ENCODE measurements around the gene PDE6B. TPM values are rescaled to one million over a fixed set of nuclear protein-coding genes. Genes with fewer than 3 reads are reported as not detected.

The PDE6B gene
- total and polyA plus RNA-seq, 2 experiments from 2014 or later = 3.4 to 5.0 TPM

DNA sequence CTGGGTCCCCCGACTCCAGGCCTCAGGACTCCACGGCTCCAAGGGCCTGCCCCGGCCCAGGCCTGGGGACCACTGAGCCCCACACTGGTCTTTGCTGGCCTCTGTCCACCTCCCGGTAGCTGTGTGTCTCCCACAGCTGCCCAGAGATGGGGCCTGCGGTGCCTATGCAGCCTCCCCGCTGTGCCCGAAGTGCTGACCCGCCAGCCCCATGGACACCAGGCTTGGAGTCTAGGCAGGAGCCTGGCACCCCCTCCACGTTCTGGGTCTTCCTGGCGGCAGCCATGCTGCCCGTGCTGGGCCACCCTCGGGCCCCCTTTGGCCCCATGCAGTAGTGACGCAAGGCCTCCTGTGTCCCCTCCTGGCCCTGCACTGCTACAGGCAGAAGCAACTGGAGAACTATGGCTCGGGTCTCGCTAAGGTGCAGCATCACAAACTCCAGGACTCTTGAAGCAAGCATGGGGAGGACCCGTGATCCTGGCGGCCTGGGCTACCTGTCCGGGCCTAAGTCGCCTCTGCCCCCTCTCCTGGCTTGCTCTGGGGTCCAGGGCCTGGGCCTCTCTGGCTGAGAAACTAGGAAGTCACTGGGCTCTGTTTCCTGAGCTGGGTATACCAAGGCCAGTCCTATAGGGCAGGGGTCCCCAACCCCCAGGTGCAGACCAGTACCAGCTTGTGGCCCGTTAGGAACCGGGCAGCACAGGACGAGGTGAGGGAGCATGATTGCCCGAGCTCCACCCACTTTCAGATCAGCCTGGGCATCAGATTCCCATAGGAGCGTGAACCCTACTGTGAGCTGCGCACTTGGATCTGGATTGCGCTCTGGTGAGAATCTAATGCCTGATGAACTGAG lies 49.9 kb downstream of the PDE6B start:
- no peak for DNase-seq (ENCODE audit: low spot score)
- Histone ChIP-seq H3K4me2 (peak overlapping the region; percentile 91), H4K20me1 (replicated peaks; ENCODE audit: insufficient read depth) (no peaks in the 10 kb centered on the region; the same call in 1 of the 2 replicates), H3K27me3 (ENCODE audit: insufficient read depth) (no peaks in the 10 kb centered on the region), H3F3A (replicated peaks; ENCODE audit: low read depth) (peaks cover 13% of the 10 kb centered on the region), H3K4me1 (ENCODE audit: insufficient read depth) (peaks cover 6% of the 10 kb centered on the region), H3K36me3 (ENCODE audit: insufficient read depth) (peaks cover 20% of the 10 kb centered on the region), H2AFZ (no peak overlapping the region), H3K27ac (ENCODE audit: low read depth) (no peak overlapping the region), H3K9me2 (ENCODE audit: insufficient read depth) (no peaks in the 10 kb centered on the region), H3K79me2 (replicated peaks; ENCODE audit: insufficient read depth) (peaks cover 12% of the 10 kb centered on the region), H3K4me3 (peak overlapping the region; percentile 96)
- Mint-ChIP-seq H3K27ac (no peak overlapping the region), H3K36me3 (ENCODE audit: low read depth) (peaks cover 33% of the 10 kb centered on the region), H3K27me3 (ENCODE audit: insufficient read depth, low read depth, poor library complexity) (peaks cover 22% of the 10 kb centered on the region), H3K9me3 (peaks cover 3% of the 10 kb centered on the region; the same call in 1 of the 3 replicates), H3K4me1 (peaks cover 6% of the 10 kb centered on the region), H3K4me3 (peak overlapping the region; percentile 93)
- TF ChIP-seq, protein P1, sequence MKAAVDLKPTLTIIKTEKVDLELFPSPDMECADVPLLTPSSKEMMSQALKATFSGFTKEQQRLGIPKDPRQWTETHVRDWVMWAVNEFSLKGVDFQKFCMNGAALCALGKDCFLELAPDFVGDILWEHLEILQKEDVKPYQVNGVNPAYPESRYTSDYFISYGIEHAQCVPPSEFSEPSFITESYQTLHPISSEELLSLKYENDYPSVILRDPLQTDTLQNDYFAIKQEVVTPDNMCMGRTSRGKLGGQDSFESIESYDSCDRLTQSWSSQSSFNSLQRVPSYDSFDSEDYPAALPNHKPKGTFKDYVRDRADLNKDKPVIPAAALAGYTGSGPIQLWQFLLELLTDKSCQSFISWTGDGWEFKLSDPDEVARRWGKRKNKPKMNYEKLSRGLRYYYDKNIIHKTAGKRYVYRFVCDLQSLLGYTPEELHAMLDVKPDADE (IDR thresholded peaks at IDR 0.05) = no peak
- TF ChIP-seq ZNF331 (CRISPR knock-in tag; IDR thresholded peaks at IDR 0.05; ENCODE audit: low read depth) (no peak), POLR2AphosphoS5 (IDR thresholded peaks at IDR 0.05; ENCODE audit: low read depth) (no peak), ZNF114 (CRISPR knock-in tag; IDR thresholded peaks at IDR 0.05) (no peak), STAT1 (IDR thresholded peaks at IDR 0.05; ENCODE audit: unreplicated experiment) (no peak), JUNB (IDR thresholded peaks at IDR 0.05; ENCODE audit: unreplicated experiment) (no peak), NANOG (IDR thresholded peaks at IDR 0.05; ENCODE audit: borderline replicate concordance) (no peak), EZH2phosphoT487 (IDR thresholded peaks at IDR 0.05; ENCODE audit: unreplicated experiment) (no peak), EZH2 (IDR thresholded peaks at IDR 0.05; ENCODE audit: low read depth, unreplicated experiment) (no peak), CREB1 (CRISPR knock-in tag; IDR thresholded peaks at IDR 0.05; ENCODE audit: low read depth) (no peak)
- TF ChIP-seq, protein P2, sequence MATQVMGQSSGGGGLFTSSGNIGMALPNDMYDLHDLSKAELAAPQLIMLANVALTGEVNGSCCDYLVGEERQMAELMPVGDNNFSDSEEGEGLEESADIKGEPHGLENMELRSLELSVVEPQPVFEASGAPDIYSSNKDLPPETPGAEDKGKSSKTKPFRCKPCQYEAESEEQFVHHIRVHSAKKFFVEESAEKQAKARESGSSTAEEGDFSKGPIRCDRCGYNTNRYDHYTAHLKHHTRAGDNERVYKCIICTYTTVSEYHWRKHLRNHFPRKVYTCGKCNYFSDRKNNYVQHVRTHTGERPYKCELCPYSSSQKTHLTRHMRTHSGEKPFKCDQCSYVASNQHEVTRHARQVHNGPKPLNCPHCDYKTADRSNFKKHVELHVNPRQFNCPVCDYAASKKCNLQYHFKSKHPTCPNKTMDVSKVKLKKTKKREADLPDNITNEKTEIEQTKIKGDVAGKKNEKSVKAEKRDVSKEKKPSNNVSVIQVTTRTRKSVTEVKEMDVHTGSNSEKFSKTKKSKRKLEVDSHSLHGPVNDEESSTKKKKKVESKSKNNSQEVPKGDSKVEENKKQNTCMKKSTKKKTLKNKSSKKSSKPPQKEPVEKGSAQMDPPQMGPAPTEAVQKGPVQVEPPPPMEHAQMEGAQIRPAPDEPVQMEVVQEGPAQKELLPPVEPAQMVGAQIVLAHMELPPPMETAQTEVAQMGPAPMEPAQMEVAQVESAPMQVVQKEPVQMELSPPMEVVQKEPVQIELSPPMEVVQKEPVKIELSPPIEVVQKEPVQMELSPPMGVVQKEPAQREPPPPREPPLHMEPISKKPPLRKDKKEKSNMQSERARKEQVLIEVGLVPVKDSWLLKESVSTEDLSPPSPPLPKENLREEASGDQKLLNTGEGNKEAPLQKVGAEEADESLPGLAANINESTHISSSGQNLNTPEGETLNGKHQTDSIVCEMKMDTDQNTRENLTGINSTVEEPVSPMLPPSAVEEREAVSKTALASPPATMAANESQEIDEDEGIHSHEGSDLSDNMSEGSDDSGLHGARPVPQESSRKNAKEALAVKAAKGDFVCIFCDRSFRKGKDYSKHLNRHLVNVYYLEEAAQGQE (IDR thresholded peaks at IDR 0.05; ENCODE audit: unreplicated experiment) = no peak
- TF ChIP-seq, protein P3, sequence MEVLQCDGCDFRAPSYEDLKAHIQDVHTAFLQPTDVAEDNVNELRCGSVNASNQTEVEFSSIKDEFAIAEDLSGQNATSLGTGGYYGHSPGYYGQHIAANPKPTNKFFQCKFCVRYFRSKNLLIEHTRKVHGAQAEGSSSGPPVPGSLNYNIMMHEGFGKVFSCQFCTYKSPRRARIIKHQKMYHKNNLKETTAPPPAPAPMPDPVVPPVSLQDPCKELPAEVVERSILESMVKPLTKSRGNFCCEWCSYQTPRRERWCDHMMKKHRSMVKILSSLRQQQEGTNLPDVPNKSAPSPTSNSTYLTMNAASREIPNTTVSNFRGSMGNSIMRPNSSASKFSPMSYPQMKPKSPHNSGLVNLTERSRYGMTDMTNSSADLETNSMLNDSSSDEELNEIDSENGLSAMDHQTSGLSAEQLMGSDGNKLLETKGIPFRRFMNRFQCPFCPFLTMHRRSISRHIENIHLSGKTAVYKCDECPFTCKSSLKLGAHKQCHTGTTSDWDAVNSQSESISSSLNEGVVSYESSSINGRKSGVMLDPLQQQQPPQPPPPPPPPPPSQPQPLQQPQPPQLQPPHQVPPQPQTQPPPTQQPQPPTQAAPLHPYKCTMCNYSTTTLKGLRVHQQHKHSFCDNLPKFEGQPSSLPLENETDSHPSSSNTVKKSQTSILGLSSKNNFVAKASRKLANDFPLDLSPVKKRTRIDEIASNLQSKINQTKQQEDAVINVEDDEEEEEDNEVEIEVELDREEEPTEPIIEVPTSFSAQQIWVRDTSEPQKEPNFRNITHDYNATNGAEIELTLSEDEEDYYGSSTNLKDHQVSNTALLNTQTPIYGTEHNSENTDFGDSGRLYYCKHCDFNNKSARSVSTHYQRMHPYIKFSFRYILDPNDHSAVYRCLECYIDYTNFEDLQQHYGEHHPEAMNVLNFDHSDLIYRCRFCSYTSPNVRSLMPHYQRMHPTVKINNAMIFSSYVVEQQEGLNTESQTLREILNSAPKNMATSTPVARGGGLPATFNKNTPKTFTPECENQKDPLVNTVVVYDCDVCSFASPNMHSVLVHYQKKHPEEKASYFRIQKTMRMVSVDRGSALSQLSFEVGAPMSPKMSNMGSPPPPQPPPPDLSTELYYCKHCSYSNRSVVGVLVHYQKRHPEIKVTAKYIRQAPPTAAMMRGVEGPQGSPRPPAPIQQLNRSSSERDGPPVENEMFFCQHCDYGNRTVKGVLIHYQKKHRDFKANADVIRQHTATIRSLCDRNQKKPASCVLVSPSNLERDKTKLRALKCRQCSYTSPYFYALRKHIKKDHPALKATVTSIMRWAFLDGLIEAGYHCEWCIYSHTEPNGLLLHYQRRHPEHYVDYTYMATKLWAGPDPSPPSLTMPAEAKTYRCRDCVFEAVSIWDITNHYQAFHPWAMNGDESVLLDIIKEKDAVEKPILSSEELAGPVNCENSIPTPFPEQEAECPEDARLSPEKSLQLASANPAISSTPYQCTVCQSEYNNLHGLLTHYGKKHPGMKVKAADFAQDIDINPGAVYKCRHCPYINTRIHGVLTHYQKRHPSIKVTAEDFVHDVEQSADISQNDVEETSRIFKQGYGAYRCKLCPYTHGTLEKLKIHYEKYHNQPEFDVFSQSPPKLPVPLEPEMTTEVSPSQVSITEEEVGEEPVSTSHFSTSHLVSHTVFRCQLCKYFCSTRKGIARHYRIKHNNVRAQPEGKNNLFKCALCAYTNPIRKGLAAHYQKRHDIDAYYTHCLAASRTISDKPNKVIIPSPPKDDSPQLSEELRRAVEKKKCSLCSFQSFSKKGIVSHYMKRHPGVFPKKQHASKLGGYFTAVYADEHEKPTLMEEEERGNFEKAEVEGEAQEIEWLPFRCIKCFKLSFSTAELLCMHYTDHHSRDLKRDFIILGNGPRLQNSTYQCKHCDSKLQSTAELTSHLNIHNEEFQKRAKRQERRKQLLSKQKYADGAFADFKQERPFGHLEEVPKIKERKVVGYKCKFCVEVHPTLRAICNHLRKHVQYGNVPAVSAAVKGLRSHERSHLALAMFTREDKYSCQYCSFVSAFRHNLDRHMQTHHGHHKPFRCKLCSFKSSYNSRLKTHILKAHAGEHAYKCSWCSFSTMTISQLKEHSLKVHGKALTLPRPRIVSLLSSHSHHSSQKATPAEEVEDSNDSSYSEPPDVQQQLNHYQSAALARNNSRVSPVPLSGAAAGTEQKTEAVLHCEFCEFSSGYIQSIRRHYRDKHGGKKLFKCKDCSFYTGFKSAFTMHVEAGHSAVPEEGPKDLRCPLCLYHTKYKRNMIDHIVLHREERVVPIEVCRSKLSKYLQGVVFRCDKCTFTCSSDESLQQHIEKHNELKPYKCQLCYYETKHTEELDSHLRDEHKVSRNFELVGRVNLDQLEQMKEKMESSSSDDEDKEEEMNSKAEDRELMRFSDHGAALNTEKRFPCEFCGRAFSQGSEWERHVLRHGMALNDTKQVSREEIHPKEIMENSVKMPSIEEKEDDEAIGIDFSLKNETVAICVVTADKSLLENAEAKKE (CRISPR knock-in tag; IDR thresholded peaks at IDR 0.05) = no peak
- TF ChIP-seq, protein P4, sequence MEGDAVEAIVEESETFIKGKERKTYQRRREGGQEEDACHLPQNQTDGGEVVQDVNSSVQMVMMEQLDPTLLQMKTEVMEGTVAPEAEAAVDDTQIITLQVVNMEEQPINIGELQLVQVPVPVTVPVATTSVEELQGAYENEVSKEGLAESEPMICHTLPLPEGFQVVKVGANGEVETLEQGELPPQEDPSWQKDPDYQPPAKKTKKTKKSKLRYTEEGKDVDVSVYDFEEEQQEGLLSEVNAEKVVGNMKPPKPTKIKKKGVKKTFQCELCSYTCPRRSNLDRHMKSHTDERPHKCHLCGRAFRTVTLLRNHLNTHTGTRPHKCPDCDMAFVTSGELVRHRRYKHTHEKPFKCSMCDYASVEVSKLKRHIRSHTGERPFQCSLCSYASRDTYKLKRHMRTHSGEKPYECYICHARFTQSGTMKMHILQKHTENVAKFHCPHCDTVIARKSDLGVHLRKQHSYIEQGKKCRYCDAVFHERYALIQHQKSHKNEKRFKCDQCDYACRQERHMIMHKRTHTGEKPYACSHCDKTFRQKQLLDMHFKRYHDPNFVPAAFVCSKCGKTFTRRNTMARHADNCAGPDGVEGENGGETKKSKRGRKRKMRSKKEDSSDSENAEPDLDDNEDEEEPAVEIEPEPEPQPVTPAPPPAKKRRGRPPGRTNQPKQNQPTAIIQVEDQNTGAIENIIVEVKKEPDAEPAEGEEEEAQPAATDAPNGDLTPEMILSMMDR (conservative IDR thresholded peaks at IDR 0.05; ENCODE audit: low read depth in 2 of 2) = no peak
- ATAC-seq = peak; percentile 6; the same call in 2 of the 3 replicates

Data from GM23338 (cell line).